ENCODE measurements around the gene CLCN2.

The CLCN2 gene

GRCh38 chr3:184323696-184324095 is 37.7 kb downstream of the CLCN2 start:
- TF ChIP-seq MAX (IDR thresholded peaks at IDR 0.05; ENCODE audit: low read depth, low read length) (no peak), POLR2A (IDR thresholded peaks at IDR 0.05; ENCODE audit: extremely low read depth, insufficient read length) (no peak), MYC (IDR thresholded peaks at IDR 0.05; ENCODE audit: low read depth, low read length) (no peak), CTCF (IDR thresholded peaks at IDR 0.05; ENCODE audit: low read depth, low read length) (no peak)
- no peak for DNase-seq (ENCODE audit: low read depth)
- H3K4me3 ChIP-seq (ENCODE audit: low read depth, low read length): no peak overlapping the region

- no peak for TF ChIP-seq MAX (IDR thresholded peaks at IDR 0.05; ENCODE audit: low read depth, low read length)
- no peak for TF ChIP-seq CTCF (IDR thresholded peaks at IDR 0.05; ENCODE audit: low read depth, low read length)
- no peak for TF ChIP-seq MYC (IDR thresholded peaks at IDR 0.05; ENCODE audit: low read depth, low read length)
- TF ChIP-seq POLR2A (IDR thresholded peaks at IDR 0.05; ENCODE audit: extremely low read depth, insufficient read length): no peak
- no peak overlapping the region for H3K4me3 ChIP-seq (ENCODE audit: low read depth, low read length)
- DNase-seq (ENCODE audit: low read depth): no peak
Observed at GRCh38 chr3:184322731-184323487, 38.5 kb downstream of the CLCN2 start.

- no peak overlapping the region for H3K4me3 ChIP-seq (ENCODE audit: low read depth, low read length)
- no peak for DNase-seq (ENCODE audit: low read depth)
- no peak for TF ChIP-seq POLR2A (IDR thresholded peaks at IDR 0.05; ENCODE audit: extremely low read depth, insufficient read length)
- TF ChIP-seq MAX (IDR thresholded peaks at IDR 0.05; ENCODE audit: low read depth, low read length): no peak
- TF ChIP-seq MYC (IDR thresholded peaks at IDR 0.05; ENCODE audit: low read depth, low read length): no peak
- TF ChIP-seq CTCF (IDR thresholded peaks at IDR 0.05; ENCODE audit: low read depth, low read length): no peak
Observed at GRCh38 chr3:184321666-184322065, 39.7 kb downstream of the CLCN2 start.

- TF ChIP-seq MYC (IDR thresholded peaks at IDR 0.05; ENCODE audit: low read depth, low read length): no peak
- TF ChIP-seq CTCF (IDR thresholded peaks at IDR 0.05; ENCODE audit: low read depth, low read length): no peak
- TF ChIP-seq MAX (IDR thresholded peaks at IDR 0.05; ENCODE audit: low read depth, low read length): no peak
- TF ChIP-seq POLR2A (IDR thresholded peaks at IDR 0.05; ENCODE audit: extremely low read depth, insufficient read length): no peak
- peak; percentile 44 for DNase-seq (ENCODE audit: low read depth)
- no peak overlapping the region for H3K4me3 ChIP-seq (ENCODE audit: low read depth, low read length)
Observed at GRCh38 chr3:184320104-184320445, 41.3 kb downstream of the CLCN2 start.

GRCh38 chr3:184317201-184317600 is 44.2 kb downstream of the CLCN2 start:
- H3K4me3 ChIP-seq (ENCODE audit: low read depth, low read length): peak overlapping the region; percentile 98
- TF ChIP-seq POLR2A (IDR thresholded peaks at IDR 0.05; ENCODE audit: extremely low read depth, insufficient read length) (no peak), MAX (IDR thresholded peaks at IDR 0.05; ENCODE audit: low read depth, low read length) (no peak), CTCF (IDR thresholded peaks at IDR 0.05; ENCODE audit: low read depth, low read length) (no peak), MYC (IDR thresholded peaks at IDR 0.05; ENCODE audit: low read depth, low read length) (no peak)
- no peak for DNase-seq (ENCODE audit: low read depth)

All from NB4 (cell line).